HG02763 (cell line): Measurements from ENCODE around the gene ARID4A.
A peak's percentile ranks its signal among the peaks of the same experiment; 100 is the strongest.
"Not testable (repeated sequence)": the region's sequence is repeated elsewhere in the genome, so short reads cannot be mapped to it uniquely, and the experiment has no call there.

Experiments used
- ATAC-seq: cut with Tn5 transposase; IDR thresholded peaks from one replicate; pipeline ENCODE4 v1.9.1; 2021; ENCODE audit warnings: mild to moderate bottlenecking, moderate library complexity; ENCODE audit not compliant: unreplicated experiment

Gene ARID4A

GRCh38 chr14:58353516-58354299 lies 55.4 kb downstream of the ARID4A start:
- ATAC-seq: no peak

GRCh38 chr14:58354808-58355207 lies 56.5 kb downstream of the ARID4A start:
- no peak for ATAC-seq

- no peak for ATAC-seq
Observed at GRCh38 chr14:58356268-58356667, 57.9 kb downstream of the ARID4A start.

GRCh38 chr14:58362272-58362671 lies 63.9 kb downstream of the ARID4A start:
- ATAC-seq: not testable (repeated sequence)

- ATAC-seq: no peak
Observed at GRCh38 chr14:58362798-58363412, 64.5 kb downstream of the ARID4A start.

- ATAC-seq: no peak
Observed at GRCh38 chr14:58364316-58364715, 66.0 kb downstream of the ARID4A start.

GRCh38 chr14:58367296-58367695 lies 68.9 kb downstream of the ARID4A start:
- ATAC-seq: no peak

- no peak for ATAC-seq
Observed at GRCh38 chr14:58368956-58369355, 70.6 kb downstream of the ARID4A start.

GRCh38 chr14:58376791-58377190 lies 78.4 kb downstream of the ARID4A start:
- ATAC-seq: no peak

- no peak for ATAC-seq
Observed at GRCh38 chr14:58390830-58391229, 92.5 kb downstream of the ARID4A start.

- no peak for ATAC-seq
Observed at GRCh38 chr14:58395562-58395811, 97.1 kb downstream of the ARID4A start.

- peak; percentile 94 for ATAC-seq
Observed at GRCh38 chr14:58395812-58396788, 97.7 kb downstream of the ARID4A start, which contains the start of gene TOMM20L. TSS of gene TOMM20L (plus strand) at chr14:58395930. CDS start at chr14:58395958, 28 bp downstream.

GRCh38 chr14:58397156-58397555 lies 98.8 kb downstream of the ARID4A start:
- no peak for ATAC-seq

GRCh38 chr14:58398495-58398894 lies 100.1 kb downstream of the ARID4A start:
- no peak for ATAC-seq

- ATAC-seq: no peak
Observed at GRCh38 chr14:58398895-58399294, 100.5 kb downstream of the ARID4A start.

- ATAC-seq: no peak
Observed at GRCh38 chr14:58401587-58401986, 103.2 kb downstream of the ARID4A start.

- no peak for ATAC-seq
Observed at GRCh38 chr14:58408681-58409215, 110.4 kb downstream of the ARID4A start.

GRCh38 chr14:58414845-58415244 lies 116.5 kb downstream of the ARID4A start:
- ATAC-seq: no peak

GRCh38 chr14:58415636-58416547 lies 117.5 kb downstream of the ARID4A start:
- ATAC-seq: no peak

GRCh38 chr14:58416934-58417333 lies 118.6 kb downstream of the ARID4A start:
- ATAC-seq: not testable (repeated sequence)
